GM10248 (cell line): Measurements from ENCODE around the gene GRIA3.
"Not testable (repeated sequence)": the region's sequence is repeated elsewhere in the genome, so short reads cannot be mapped to it uniquely, and the experiment has no call there.

Experiments
- CTCF ChIA-PET: fragments of 300-600 bp; sonication (Branson Sonifier 250); formaldehyde crosslinking; extraction: SDS; loops from one replicate; lab custom pipeline; 2021; ENCODE audit warnings: antibody characterized with exemption; lab: Yijun Ruan, JAX
- POLR2A ChIA-PET: fragments of 350-650 bp; sonication (Branson Sonifier 250); formaldehyde crosslinking; extraction: SDS; loops from one replicate; lab custom pipeline; 2020; ENCODE audit warnings: antibody characterized with exemption; lab: Yijun Ruan, JAX
- DNase-seq: peaks from one replicate; pipeline ENCODE4 v3.0.0; 2012; ENCODE audit errors: extremely low spot score
- TF ChIP-seq, protein P1 (sequence below): IDR thresholded peaks from 2 replicates; pipeline ENCODE4 v1.5.1; 2012; ENCODE audit warnings: mild to moderate bottlenecking, low read depth; ENCODE audit errors: extremely low read depth, missing control alignments, control extremely low read depth

The GRIA3 gene

GRCh38 chrX:123277347-123277746, 93.3 kb downstream of the GRIA3 start:
- ChIA-PET POLR2A (no interaction called here), CTCF (interaction anchor here (0.8 to 2.3 kb wide), 2 partner anchors 16 to 146 kb away, joined by 3 to 9 read pairs; no protein-coding TSS in a partner anchor)
- TF ChIP-seq, protein P1, sequence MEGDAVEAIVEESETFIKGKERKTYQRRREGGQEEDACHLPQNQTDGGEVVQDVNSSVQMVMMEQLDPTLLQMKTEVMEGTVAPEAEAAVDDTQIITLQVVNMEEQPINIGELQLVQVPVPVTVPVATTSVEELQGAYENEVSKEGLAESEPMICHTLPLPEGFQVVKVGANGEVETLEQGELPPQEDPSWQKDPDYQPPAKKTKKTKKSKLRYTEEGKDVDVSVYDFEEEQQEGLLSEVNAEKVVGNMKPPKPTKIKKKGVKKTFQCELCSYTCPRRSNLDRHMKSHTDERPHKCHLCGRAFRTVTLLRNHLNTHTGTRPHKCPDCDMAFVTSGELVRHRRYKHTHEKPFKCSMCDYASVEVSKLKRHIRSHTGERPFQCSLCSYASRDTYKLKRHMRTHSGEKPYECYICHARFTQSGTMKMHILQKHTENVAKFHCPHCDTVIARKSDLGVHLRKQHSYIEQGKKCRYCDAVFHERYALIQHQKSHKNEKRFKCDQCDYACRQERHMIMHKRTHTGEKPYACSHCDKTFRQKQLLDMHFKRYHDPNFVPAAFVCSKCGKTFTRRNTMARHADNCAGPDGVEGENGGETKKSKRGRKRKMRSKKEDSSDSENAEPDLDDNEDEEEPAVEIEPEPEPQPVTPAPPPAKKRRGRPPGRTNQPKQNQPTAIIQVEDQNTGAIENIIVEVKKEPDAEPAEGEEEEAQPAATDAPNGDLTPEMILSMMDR = no peak
- DNase-seq = no peak

DNA sequence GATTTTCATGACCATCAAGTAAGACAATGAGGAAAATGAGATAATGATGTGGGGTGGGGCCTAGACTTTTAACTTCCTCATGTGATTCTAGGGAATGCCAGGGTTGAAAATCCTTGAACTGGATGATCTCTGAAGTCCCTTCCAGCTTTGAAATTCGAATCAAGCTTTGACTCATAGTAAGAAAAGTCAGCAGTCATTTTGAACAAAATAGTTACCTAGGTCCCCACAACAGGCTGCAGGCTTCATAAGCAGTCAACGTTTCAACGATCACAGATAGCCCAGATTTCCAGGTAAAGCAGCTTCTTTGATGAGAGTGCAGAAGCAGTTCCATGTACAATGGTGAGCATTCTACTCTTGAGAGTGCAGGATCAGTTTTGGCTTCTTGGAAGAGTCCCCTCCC, 93.7 kb downstream of the GRIA3 start:
- CTCF ChIA-PET = interaction anchor here (0.8 to 2.3 kb wide), 2 partner anchors 17 to 146 kb away, joined by 3 to 9 read pairs; no protein-coding TSS in a partner anchor
- TF ChIP-seq, protein P1 = no peak
- DNase-seq = no peak
- POLR2A ChIA-PET = no interaction called here

DNA sequence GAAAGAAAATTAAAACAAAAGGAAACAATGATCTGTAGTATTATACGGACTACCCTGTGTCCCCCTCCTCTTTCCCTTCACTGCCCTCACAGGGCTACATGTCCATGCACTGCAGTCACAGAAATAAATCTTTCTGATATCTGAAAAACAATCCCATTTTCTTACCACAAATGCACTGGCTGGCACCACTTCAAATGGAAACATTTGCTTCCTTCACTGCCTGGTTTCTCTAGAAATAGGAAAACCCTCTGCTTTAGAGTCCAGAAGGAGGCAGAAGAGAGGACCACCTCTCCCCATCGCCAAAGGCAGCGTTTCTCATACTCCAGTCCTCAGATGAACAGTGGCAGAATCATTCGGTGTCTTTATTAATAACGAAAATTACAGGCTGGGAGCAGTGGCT, 98.2 kb downstream of the GRIA3 start:
- TF ChIP-seq, protein P1 = no peak
- ChIA-PET POLR2A (no interaction called here), CTCF (no interaction called here)
- DNase-seq = no peak

GRCh38 chrX:123283407-123283806, 99.3 kb downstream of the GRIA3 start:
- DNase-seq, POLR2A ChIA-PET, CTCF ChIA-PET: not testable (repeated sequence)

DNA sequence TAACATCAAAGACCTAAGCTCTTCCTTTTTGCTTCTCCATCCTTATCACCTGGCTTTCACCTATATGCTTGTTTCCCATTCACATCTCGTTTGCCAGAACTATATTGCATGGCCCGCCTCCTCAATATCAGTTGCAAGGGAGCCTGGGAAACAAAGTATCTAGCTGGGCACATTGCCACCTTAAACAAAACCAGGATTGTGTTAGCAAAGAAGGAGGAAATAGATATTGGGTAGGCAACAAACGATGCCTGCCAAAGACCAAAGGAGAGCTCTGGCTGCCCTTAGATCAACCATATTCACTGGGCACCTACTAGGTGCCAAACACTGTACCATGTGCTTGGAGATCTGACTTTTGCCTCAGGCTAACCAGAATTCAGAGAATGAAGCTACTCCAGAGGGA, 107.5 kb downstream of the GRIA3 start:
- TF ChIP-seq, protein P1 = no peak
- ChIA-PET POLR2A (no interaction called here), CTCF (interaction anchor here (1.4 to 1.5 kb wide), 2 partner anchors 10 to 131 kb away, joined by 4 to 6 read pairs; no protein-coding TSS in a partner anchor)
- no peak for DNase-seq

GRCh38 chrX:123298026-123298425, 113.9 kb downstream of the GRIA3 start:
- TF ChIP-seq, protein P1 = no peak
- POLR2A ChIA-PET = no interaction called here
- DNase-seq = no peak
- CTCF ChIA-PET = interaction anchor here (1.4 kb wide), 1 partner anchor 23 kb away, joined by 3 read pairs; no protein-coding TSS in a partner anchor

DNA sequence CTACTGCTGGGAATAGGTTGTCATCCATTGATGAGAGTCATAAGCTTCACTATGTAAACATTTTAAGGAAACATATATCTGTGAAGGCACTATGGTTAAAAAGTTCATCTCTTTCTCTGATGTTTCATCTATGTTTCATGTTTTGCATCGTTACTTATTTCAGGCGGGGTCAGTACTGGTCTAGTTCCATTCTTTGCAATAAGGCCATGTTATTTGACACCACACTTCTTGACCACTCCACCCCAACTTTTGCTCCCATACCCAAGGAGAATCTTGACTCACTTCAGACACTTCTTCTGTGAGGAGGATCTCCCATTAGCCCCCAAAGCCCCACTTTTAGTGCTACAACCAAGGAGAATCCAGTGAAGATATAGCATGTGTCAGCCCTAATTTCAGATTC, 119.4 kb downstream of the GRIA3 start:
- CTCF ChIA-PET = no interaction called here
- POLR2A ChIA-PET = no interaction called here

More for the DNA sequence above, 119.4 kb downstream of the GRIA3 start:
- TF ChIP-seq, protein P1 = no peak
- no peak for DNase-seq
